Renal pelvis (tissue), 4 donors: ENCODE results near the gene CARMIL3. TPM values are rescaled to one million over a fixed set of nuclear protein-coding genes. Genes with fewer than 3 reads are reported as not detected.
"Not testable (repeated sequence)": the region's sequence is repeated elsewhere in the genome, so short reads cannot be mapped to it uniquely, and the experiment has no call there.

ENCODE experiments used
- DNase-seq: peaks from one replicate; pipeline ENCODE4 v3.0.0-alpha.2; 2013
- polyA plus RNA-seq, 3 donors: library from polyadenylated mRNA; unstranded; fragments of 120-200 nt; gene quantifications; one replicate each; pipeline ENCODE4 v1.2.1, GENCODE V29; 2013; ENCODE audit not compliant: insufficient read length in 3 of 3

The CARMIL3 gene
- polyA plus RNA-seq, 3 donors = 2.2 to 2.4 (median 2.4) TPM

DNA sequence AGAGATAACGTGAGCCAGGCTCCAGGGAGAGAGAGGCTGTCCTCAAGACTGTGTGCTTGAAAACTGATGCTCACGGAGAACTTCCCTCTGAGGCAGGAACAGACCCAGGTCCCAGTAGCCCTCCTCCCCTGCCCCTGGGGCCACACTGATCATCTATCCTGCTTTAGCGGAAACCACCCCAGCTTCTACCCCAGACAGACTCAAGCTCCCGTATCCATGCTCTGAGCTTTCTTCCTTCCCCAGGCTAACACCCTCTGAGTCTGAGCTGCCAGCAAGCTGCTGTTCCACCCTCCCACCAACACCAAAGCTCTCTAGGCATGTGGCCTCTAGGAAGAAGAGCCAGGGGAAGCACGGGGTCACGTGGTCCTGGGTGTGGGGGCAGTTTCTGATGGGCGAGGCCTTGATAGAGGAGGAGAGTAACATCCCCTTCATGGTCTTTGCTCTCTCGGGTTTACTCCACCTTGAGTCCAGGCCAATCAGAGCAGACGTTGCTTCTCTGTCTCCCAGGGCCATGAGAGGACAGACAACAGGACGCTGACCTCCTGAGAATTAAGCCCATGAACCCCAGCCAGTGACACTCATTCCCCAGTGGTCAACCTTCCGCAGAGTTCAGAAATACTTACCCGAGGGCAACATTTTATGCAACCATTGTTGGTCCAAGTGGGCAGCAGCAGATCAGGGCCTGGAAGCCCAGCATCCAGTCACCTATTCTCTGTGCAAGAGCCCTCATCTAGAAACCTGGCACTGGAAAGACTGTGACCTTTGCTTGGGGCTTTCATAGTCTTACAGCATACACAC is 43.7 kb downstream of the CARMIL3 start:
- DNase-seq = no peak

- no peak for DNase-seq
Observed at GRCh38 chr14:24096545-24097181, 44.9 kb downstream of the CARMIL3 start.

DNA sequence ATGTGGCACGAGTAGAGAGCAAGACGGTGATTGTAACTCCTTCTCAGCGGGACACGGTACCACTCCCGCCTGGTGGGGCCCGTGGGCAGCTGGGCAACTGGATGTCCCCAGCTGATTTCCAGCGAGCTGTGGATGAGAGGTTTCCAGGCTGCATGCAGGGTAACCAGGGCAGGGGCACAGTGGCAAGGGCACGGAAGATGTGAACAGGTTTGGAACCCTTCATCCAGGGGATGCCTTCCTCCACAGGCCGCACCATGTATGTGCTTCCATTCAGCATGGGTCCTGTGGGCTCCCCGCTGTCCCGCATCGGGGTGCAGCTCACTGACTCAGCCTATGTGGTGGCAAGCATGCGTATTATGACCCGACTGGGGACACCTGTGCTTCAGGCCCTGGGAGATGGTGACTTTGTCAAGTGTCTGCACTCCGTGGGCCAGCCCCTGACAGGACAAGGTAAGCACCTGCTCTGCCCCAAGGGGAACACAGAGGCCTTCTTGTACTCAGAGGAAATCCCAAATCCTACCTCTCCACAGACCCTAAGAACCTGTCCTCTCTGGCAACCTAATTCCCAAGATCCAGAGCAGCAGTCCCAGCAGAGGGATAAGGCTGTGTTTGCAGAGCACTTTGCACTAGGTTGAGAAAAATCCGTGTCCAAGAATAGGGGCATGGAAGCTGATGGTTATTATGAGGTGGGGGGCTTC is 46.6 kb downstream of the CARMIL3 start:
- no peak for DNase-seq

GRCh38 chr14:24098927-24099813 is 47.4 kb downstream of the CARMIL3 start:
- no peak for DNase-seq

DNA sequence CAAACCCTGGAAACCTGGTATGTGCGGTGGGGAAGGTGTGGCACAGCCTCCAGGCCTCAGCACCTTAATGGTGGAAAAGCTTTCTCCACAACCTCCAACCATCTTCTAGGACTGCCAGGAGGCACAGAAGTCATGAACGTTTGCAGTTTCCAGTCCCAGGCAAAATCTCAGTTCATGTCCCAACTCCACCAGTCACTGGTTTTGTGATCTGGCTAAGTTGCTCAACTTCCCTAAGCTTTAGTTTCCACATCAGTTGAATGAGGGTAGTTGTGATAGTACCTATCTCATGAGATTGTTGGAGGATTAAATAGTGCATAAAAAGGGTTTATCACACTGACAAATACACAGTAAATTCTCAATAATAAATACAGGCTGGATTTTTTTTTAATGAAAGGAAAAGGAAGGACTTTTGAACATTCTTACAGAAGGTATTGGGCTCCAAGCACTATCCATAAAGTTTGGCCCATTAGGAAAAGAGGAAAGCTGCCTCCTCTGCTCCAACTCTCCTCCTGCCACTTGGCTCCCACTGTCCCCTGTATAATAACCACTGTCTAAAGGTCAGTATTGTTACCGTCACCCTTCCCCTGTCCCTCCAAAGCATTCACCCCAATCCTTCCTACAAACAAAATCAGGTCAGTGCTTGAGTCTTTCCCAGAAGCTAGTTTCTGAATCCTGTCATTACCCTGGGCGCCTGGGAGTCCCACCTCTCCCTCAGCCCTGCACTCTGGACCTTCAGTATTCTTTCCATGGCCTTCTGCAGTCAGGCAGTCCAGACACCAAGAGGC is 48.6 kb downstream of the CARMIL3 start:
- DNase-seq = no peak

DNA sequence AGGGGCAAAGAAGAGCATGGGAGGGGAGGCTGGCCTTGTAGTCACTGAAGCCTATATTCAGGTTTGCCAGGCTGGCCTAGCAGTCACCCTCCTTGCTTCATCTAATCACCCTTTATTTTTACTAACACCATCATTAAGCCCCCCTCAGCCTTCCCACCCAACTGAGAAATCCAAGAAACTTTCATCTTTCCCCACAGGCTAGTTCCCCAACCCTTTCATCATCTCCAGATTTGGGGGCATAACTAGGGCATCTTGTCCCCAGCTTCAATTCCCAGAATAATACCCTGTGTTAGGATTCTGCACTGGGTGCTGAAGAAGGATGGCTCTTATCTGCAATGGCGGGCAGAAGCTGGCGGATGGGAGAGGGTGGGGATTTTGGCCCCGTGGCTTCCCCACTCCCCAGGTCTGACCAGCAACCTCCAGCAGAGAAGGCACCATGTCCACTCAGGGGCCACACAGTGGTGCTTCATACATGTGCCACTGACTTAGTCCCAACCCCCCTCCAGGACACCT is 49.2 kb downstream of the CARMIL3 start:
- DNase-seq = no peak

- DNase-seq = no peak
Observed at GRCh38 chr14:24102357-24103048, 50.7 kb downstream of the CARMIL3 start.

GRCh38 chr14:24103451-24103850 is 51.6 kb downstream of the CARMIL3 start:
- DNase-seq = no peak

DNA sequence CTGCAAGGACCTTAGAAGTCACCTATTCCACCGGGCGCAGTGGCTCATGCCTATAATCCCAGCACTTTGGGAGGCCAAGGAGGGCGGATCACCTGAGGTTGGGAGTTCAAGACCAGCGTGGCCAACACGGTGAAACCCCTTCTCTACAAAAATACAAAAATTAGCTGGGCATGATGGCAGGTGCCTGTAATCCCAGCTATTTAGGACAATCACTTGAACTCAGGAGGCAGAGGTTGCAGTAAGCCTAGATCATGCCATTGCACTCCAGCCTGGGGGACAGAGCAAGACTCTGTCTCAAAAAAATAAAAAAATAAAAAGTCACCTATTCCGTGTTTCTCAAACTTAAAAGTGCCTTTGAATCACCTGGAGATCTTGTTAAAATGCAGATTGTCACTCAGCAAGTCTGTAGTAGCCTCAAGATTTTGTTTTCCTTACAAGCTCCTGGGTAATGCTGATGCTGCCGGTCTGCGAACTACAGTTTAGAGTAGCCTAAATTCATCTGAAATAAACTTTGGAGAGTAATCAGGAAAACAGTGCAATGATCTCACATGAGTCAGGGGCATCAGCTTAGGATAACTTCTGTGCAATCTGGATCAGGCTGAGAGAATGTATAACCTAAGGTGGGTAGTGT is 53.9 kb downstream of the CARMIL3 start:
- not testable (repeated sequence) for DNase-seq

- DNase-seq = no peak
Observed at GRCh38 chr14:24106672-24107271, 55.0 kb downstream of the CARMIL3 start.

DNA sequence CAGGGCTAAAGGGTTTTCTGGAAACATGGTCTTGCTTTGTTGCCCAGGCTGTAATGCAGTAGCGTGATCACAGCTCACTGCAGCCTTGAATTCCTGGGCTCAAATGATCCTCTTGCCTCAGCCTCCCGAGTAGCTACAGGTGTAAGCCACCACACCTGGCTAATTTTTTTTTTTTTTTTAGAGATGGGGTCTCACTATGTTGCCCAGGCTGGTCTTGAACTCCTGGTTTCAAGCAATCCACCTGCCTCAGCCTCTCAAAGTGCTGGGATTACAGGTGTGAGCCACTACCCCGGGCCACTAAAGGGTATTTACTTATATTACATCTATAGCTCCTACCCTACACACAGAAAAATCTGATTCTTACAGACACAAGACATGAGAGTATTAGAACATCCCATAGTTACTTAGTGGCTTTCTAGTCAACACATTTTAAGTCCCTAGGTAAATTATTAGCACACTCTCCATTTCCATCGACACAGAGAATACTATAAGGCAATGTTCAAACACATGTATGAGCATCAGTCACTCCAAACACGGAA is 56.6 kb downstream of the CARMIL3 start:
- DNase-seq = no peak

DNA sequence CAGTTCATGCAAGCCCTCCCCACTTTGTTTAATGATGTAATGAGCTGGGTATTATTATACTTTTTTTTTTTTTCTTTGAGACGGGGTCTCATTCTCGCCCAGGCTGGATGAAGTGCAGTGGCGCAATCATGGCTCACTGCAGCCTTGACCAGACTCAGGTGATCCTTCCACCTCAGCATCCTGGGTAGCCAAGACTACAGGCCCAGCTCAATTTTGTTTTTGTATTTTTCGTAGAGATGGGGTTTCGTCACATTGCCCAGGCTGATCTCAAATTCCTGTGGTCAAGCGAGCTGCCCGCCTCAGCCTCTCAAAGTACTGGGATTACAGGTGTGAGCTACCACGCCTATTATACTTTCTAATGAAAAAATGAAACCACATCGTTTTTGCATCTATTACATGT is 58.3 kb downstream of the CARMIL3 start:
- no peak for DNase-seq

GRCh38 chr14:24110523-24110922 is 58.7 kb downstream of the CARMIL3 start:
- DNase-seq = no peak

DNA sequence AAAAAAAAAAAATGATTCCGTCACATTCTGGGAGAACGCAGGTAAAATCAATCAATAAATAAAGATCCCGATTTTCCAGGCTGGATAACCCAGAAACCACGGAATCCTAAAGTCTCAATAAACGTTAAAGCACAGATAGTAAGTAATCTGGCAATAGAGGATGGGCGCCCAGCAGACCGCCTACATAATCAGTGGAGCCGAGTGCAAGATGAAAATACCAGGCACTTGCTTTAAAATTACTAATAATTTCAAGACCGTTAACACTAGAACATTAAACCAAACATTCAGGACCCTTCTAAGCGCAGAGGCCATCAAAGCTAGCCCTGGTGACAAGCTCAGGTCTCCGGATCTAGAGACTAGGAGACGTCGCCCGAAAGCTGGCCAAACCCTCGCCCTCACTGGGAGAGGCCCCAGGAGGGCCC is 61.6 kb downstream of the CARMIL3 start:
- DNase-seq = no peak

GRCh38 chr14:24113801-24114531 is 62.2 kb downstream of the CARMIL3 start:
- DNase-seq = peak; percentile 88

DNA sequence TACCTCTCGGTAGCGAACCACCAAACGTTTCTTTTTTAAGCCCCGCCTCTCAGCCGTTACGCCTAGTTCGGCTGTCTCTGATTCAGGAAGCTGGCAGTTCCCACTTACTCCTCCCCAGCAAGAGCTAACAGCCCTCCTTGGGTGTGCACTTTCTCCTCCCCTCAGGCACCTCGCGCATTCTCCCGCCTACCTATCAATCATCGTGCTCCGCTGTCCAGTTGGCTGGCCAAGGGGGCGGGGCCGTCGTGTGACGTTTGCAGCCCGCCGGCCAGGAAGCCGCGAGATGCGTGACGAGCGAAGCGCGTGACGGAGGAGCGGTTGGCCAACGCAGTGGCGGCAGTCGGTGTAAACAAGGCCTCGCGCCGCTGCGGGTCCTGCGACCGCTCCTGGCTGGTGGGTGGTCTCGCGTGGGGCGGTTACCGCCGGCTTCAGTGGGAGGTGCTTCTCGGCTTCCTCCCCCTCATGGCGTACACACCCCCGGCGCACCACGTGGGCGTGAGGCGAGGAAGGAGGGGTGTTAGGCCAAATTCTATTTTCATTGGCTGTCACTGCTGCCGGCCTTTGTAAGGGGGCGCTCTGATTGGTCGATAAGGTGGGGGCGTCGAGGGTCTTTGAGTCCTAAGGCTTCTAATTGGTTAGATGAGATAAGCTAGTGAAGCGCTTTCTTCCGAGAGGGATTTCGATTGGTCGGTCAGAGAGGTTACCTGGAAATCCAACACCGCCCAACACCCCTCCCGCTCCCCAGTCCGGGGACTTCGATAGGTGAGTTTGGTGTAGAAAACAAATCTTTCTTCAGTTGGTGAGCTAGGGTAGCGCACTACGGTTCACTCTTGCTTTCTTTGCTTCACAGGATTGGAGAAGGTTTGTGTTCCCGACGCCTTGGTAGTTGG is 63.0 kb downstream of the CARMIL3 start, which contains the start of the genes DCAF11 and NRL:
Gene DCAF11, plus strand, starts transcription at position 246 of the 890 bp plus-strand sequence. CDS start 818 bp downstream, outside the sequence.
Gene NRL, minus strand, starts transcription at position 418 of the 890 bp plus-strand sequence. CDS start 32,101 bp downstream, outside the sequence.
- DNase-seq = peak; percentile 100
